Pulmonary artery endothelial cell (primary cell): Measurements from ENCODE around the gene SERPINA1. TPM values are rescaled to one million over a fixed set of nuclear protein-coding genes. Genes with fewer than 3 reads are reported as not detected.
A peak's percentile ranks its signal among the peaks of the same experiment; 100 is the strongest.
"Not testable (repeated sequence)": the region's sequence is repeated elsewhere in the genome, so short reads cannot be mapped to it uniquely, and the experiment has no call there.

Experiments
- DNase-seq: peaks from one replicate; pipeline ENCODE4 v3.0.0-alpha.2; 2011; ENCODE audit warnings: low read depth, low spot score
- total RNA-seq: library from RNA; depleted of rRNA; stranded (reverse); fragments of >200 nt; gene quantifications from 2 replicates; pipeline ENCODE4 v1.2.3, GENCODE V29; 2014

SERPINA1 gene
- total RNA-seq, 1 donor from 2014 or later: not detected

GRCh38 chr14:94346841-94347240, 41.6 kb downstream of the SERPINA1 start:
- DNase-seq: no peak

DNA sequence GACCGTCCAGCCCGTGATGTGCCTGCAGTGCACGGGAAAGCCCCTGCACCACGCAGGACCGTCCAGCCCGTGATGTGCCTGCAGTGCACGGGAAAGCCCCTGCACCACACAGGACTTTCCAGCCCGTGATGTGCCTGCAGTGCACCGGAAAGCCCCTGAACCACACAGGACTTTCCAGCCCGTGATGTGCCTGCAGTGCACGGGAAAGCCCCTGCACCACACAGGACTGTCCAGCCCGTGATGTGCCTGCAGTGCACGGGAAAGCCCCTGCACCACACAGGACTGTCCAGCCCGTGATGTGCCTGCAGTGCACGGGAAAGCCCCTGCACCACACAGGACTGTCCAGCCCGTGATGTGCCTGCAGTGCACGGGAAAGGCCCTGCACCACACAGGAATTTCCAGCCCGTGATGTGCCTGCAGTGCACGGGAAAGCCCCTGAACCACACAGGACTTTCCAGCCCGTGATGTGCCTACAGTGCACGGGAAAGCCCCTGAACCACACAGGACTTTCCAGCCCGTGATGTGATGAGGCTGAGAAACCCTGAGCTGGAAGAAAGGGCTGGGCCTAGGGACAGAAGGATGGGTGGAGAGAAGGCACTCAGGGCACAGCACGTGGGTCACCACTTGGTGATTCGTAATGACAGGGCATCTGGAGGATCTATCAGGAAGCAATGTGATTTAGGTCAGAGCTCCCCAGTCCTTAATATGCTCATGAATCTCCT, 42.2 kb downstream of the SERPINA1 start:
- not testable (repeated sequence) for DNase-seq

- DNase-seq: no peak
Observed at GRCh38 chr14:94345344-94346064, 42.9 kb downstream of the SERPINA1 start.

DNA sequence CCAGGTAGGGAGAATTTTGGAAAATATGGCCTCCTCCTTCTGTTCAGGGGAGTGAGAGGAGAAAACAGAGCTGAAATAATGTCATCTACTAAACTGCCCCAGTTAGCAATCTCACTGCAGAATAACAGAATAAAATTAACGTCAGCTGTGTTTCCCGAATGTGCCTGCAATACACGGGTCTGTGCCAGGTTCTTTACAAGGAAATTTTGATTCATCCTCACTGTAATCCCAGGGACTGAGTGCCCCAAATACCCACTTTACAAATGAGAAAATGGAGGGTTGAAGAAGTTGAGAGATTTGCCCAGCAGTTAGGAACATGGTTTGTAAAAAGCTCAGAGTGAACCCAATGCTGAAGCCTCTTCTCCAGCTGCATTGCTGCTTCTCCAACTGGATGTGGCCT, 44.0 kb downstream of the SERPINA1 start:
- no peak for DNase-seq

DNA sequence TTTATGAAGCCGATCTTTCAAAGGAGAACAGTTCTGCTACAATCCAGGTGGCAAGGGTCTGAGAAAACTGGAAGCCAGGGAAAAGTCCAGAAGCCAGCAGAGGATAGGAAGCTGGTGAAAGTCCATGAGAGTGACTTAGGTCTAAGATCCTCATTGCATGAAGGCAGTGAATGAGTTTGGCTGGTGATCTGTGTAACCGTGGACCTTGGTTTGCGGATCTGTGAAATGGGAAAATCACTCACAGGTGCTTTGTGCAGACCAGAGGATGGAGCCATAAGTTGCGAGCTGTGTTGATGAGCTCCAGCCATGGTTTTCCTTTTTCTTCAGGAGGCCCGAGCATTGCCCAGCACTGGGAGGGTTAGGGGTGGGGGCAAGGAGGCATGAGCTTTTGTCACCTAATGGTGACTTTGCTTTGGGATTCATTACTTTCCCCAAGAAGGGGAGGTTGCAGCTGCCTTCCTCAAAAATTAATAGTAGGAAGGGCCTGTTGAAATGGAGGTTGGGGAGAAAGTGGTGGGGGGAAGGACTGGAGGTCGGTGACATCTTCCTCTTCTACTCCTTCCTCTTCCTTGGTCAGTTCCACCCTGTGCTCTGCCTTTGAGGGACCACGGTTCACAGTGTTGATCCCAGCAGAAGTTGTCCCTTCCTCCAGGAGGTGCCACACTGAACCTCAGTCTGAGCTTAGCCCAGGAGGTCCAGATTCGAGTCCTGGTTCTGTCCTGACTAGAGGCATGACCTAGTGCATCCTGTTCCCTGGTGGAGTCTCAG, 45.0 kb downstream of the SERPINA1 start:
- no peak for DNase-seq

- DNase-seq: peak; percentile 27
Observed at GRCh38 chr14:94342334-94342934, 46.0 kb downstream of the SERPINA1 start.

GRCh38 chr14:94341656-94342333, 46.6 kb downstream of the SERPINA1 start:
- DNase-seq: no peak

DNA sequence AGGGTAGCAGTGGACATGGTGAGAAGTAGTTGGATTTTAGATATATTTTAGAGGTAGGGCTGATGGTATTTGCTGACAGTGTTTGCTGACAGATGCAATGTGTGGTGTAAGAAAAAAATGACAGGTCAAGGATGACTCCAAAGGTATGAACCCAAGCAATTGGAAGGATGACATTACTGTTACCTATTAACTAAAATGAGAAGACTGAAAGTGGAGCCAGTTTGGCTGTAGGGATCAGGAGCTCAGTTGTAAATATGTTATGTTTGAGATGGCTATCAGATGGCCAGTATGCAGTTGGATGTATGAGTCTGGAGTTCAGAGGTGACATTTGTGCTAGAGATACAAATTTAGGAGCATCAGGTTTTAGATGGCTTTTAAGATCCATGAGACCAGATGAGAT, 47.9 kb downstream of the SERPINA1 start:
- no peak for DNase-seq

GRCh38 chr14:94338023-94338422, 50.4 kb downstream of the SERPINA1 start:
- no peak for DNase-seq

GRCh38 chr14:94337274-94337673, 51.1 kb downstream of the SERPINA1 start:
- DNase-seq: no peak

DNA sequence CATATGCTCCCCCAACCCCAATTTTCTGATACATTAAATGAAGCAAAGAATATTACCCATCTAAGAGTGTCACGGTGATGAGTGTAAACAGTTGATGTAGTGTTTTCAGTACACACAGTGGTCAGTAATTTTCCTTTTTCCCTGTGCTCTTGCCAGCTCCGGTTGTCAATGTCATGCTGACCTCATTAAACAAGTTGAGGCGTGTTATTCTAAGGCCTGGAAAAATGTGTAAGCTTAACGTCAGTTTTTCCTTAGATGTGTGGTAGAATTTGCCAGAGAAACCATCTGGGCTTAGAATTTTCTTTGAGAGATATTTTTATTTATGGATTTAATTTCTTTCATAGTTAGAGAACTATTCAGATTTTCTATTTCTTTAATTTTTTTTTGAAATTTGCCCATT, 53.5 kb downstream of the SERPINA1 start:
- DNase-seq: no peak

DNA sequence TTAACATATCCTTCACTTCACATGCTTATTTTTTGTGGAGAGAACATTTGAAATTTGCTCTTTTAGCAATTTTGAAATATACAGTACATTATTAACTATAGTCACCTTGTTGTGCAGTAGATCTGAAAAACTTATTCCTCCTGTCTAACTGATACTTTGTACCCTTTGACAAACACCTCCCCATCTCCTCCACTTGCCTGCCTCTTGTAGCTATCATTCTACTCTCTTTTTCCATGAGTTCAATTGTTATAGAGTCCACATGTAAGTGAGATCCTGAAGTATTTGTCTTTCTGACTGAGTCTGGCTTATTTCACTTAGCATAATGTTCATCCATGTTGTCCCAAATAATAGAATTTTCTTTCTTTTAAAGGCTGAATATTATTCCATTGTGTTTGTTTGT, 55.8 kb downstream of the SERPINA1 start:
- DNase-seq: no peak

DNA sequence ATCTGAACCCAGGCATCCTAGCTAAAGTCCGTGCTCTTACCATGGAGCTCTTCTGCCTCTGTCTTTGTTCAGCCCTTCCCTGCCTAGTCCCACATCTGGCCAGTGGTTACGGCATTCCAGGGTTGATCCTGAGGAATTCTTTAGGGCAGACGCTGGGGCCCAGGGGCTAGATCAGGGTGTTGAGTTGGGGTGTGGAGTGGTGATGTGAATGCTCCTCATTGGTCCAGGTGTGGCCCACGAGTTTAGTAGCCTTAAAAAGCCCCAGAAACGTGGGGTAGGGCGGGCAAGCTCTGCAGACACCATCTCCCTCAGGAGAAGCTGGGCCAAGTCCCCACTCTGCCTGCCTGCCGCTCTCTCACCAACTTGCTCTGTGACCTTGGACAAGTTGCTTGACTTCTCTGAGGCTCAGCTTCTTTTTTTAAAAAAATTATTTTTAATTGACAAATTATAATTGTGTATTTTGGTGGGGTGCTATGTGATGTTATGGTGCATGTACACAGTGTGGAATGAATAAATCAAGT, 56.3 kb downstream of the SERPINA1 start:
- no peak for DNase-seq

GRCh38 chr14:94331462-94331861, 56.9 kb downstream of the SERPINA1 start:
- no peak for DNase-seq

DNA sequence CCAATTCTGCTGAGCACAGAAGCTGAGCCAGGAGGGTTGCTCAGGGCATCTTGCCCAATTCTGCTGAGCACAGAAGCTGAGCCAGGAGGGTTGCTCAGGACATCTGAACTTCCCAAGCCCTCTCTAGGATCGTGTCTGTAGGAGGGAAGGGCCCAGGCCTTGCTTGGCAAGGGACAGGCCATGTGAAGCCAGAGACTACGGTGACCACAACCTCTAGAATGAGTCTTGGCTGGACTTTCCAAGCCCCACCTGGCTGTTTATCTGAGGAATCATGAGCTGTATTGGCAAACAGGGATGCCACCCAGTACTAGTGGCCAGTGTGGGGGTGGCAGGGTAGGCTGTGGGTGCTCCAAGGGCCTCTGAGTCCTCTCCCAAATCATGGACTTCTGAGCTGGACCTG, 57.5 kb downstream of the SERPINA1 start:
- DNase-seq: no peak

DNA sequence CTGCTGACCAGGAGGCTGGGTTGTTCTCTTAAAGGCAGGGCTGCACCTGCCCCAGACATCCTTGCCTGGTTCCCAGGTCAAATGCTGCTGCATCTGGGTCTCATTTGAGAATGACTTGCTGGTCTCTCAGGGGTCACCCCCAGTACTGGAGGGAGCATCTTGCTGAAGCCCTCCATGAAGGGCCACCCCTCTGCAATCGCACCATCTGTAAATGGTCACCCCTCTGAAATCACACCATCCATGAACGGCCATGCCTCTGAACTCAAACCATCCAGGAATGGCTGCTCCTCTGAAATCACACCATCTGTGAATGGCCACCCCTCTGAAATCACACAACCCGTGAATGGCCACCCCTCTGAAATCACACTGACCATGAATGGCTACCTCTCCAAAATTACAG, 58.0 kb downstream of the SERPINA1 start:
- DNase-seq: no peak

- DNase-seq: no peak
Observed at GRCh38 chr14:94329857-94330256, 58.5 kb downstream of the SERPINA1 start.

GRCh38 chr14:94328196-94328595, 60.2 kb downstream of the SERPINA1 start:
- no peak for DNase-seq
